Measurements from ENCODE around the gene CRISP1. TPM values are rescaled to one million over a fixed set of nuclear protein-coding genes. Genes with fewer than 3 reads are reported as not detected.
"Not testable (repeated sequence)": the region's sequence is repeated elsewhere in the genome, so short reads cannot be mapped to it uniquely, and the experiment has no call there.

The CRISP1 gene
- total RNA-seq, 2 experiments from 2014 or later: not detected

- H3K4me1 ChIP-seq (ENCODE audit: insufficient read depth, low read length): no peaks in the 10 kb centered on the region
- H3K27ac ChIP-seq (ENCODE audit: low read depth in 1 of 2, low read length in 2 of 2): no peak overlapping the region
- Mint-ChIP-seq H3K9me3 (no peaks in the 10 kb centered on the region), H3K27ac (no peak overlapping the region), H3K36me3 (ENCODE audit: low read depth) (no peaks in the 10 kb centered on the region), H3K4me1 (ENCODE audit: low read depth) (no peaks in the 10 kb centered on the region), H3K27me3 (no peaks in the 10 kb centered on the region), H3K4me3 (no peak overlapping the region)
- intact Hi-C loops (cut with DNase I, micrococcal nuclease): no loop called here
- CTCF ChIA-PET: no interaction called here
- POLR2A ChIA-PET: no interaction called here
- H3K27me3 ChIP-seq (ENCODE audit: control insufficient read depth in 1 of 2, insufficient read depth in 2 of 2, low read length in 2 of 2): no peaks in the 10 kb centered on the region
- no peaks in the 10 kb centered on the region for H3K36me3 ChIP-seq (ENCODE audit: insufficient read depth, low read length)
- DNase-seq (no peak), ATAC-seq (ENCODE audit: poor library complexity) (no peak)
- H3K4me3 ChIP-seq (ENCODE audit: low read length): no peak overlapping the region
- H3K9me3 ChIP-seq (ENCODE audit: control insufficient read depth in 1 of 2, insufficient read depth in 1 of 2, low read length in 2 of 2): peaks cover 0 to 11% of the 10 kb centered on the region in 2 experiments
- no peak for TF ChIP-seq CTCF (IDR thresholded peaks at IDR 0.05)
Measured at GRCh38 chr6:49801525-49801924, 64.8 kb downstream of the CRISP1 start.

GRCh38 chr6:49799090-49799489, 67.2 kb downstream of the CRISP1 start:
- Mint-ChIP-seq H3K36me3 (ENCODE audit: low read depth) (no peaks in the 10 kb centered on the region), H3K27ac (no peak overlapping the region), H3K9me3 (no peaks in the 10 kb centered on the region), H3K27me3 (no peaks in the 10 kb centered on the region), H3K4me1 (ENCODE audit: low read depth) (no peaks in the 10 kb centered on the region), H3K4me3 (no peak overlapping the region)
- H3K9me3 ChIP-seq (ENCODE audit: control insufficient read depth in 1 of 2, insufficient read depth in 1 of 2, low read length in 2 of 2): no peaks in the 10 kb centered on the region
- ChIA-PET CTCF (no interaction called here), POLR2A (no interaction called here)
- DNase-seq (no peak), ATAC-seq (ENCODE audit: poor library complexity) (no peak)
- no peak for TF ChIP-seq CTCF (IDR thresholded peaks at IDR 0.05)
- no peak overlapping the region for H3K4me3 ChIP-seq (ENCODE audit: low read length)
- no peak overlapping the region for H3K27ac ChIP-seq (ENCODE audit: low read depth in 1 of 2, low read length in 2 of 2)
- intact Hi-C loops (cut with DNase I, micrococcal nuclease): no loop called here
- H3K27me3 ChIP-seq (ENCODE audit: control insufficient read depth in 1 of 2, insufficient read depth in 2 of 2, low read length in 2 of 2): no peaks in the 10 kb centered on the region
- no peaks in the 10 kb centered on the region for H3K36me3 ChIP-seq (ENCODE audit: insufficient read depth, low read length)
- H3K4me1 ChIP-seq (ENCODE audit: insufficient read depth, low read length): no peaks in the 10 kb centered on the region

GRCh38 chr6:49796842-49797455, 69.4 kb downstream of the CRISP1 start:
- H3K27me3 Mint-ChIP-seq; H3K4me3 ChIP-seq (ENCODE audit: low read length); H3K36me3 Mint-ChIP-seq (ENCODE audit: low read depth); H3K9me3 ChIP-seq (ENCODE audit: control insufficient read depth in 1 of 2, insufficient read depth in 1 of 2, low read length in 2 of 2); H3K27ac ChIP-seq (ENCODE audit: low read depth in 1 of 2, low read length in 2 of 2); ATAC-seq (ENCODE audit: poor library complexity); DNase-seq; CTCF ChIA-PET; POLR2A ChIA-PET; H3K4me3 Mint-ChIP-seq; intact Hi-C loops (cut with DNase I, micrococcal nuclease); H3K9me3 Mint-ChIP-seq; H3K4me1 ChIP-seq (ENCODE audit: insufficient read depth, low read length); H3K36me3 ChIP-seq (ENCODE audit: insufficient read depth, low read length); H3K27ac Mint-ChIP-seq; H3K4me1 Mint-ChIP-seq (ENCODE audit: low read depth); H3K27me3 ChIP-seq (ENCODE audit: control insufficient read depth in 1 of 2, insufficient read depth in 2 of 2, low read length in 2 of 2): not testable (repeated sequence)

- H3K27ac ChIP-seq (ENCODE audit: low read depth in 1 of 2, low read length in 2 of 2): no peak overlapping the region
- no peak overlapping the region for H3K4me3 ChIP-seq (ENCODE audit: low read length)
- TF ChIP-seq CTCF (IDR thresholded peaks at IDR 0.05): no peak
- Mint-ChIP-seq H3K27me3 (no peaks in the 10 kb centered on the region), H3K9me3 (no peaks in the 10 kb centered on the region), H3K4me1 (ENCODE audit: low read depth) (no peaks in the 10 kb centered on the region), H3K27ac (no peak overlapping the region), H3K4me3 (no peak overlapping the region), H3K36me3 (ENCODE audit: low read depth) (no peaks in the 10 kb centered on the region)
- CTCF ChIA-PET: no interaction called here
- H3K27me3 ChIP-seq (ENCODE audit: control insufficient read depth in 1 of 2, insufficient read depth in 2 of 2, low read length in 2 of 2): no peaks in the 10 kb centered on the region
- no peak for DNase-seq
- no peak for ATAC-seq (ENCODE audit: poor library complexity)
- H3K36me3 ChIP-seq (ENCODE audit: insufficient read depth, low read length): no peaks in the 10 kb centered on the region
- no peaks in the 10 kb centered on the region for H3K9me3 ChIP-seq (ENCODE audit: control insufficient read depth in 1 of 2, insufficient read depth in 1 of 2, low read length in 2 of 2)
- H3K4me1 ChIP-seq (ENCODE audit: insufficient read depth, low read length): no peaks in the 10 kb centered on the region
- POLR2A ChIA-PET: no interaction called here
- intact Hi-C loops (cut with DNase I, micrococcal nuclease): no loop called here
Measured at GRCh38 chr6:49790341-49790740, 76.0 kb downstream of the CRISP1 start.

Measured in CD4-positive, alpha-beta T cell (primary cell).